ENCODE measurements around the gene C10orf120. TPM values are rescaled to one million over a fixed set of nuclear protein-coding genes. Genes with fewer than 3 reads are reported as not detected.

The C10orf120 gene
- total RNA-seq, 1 experiment from 2014 or later, result not detected

DNA sequence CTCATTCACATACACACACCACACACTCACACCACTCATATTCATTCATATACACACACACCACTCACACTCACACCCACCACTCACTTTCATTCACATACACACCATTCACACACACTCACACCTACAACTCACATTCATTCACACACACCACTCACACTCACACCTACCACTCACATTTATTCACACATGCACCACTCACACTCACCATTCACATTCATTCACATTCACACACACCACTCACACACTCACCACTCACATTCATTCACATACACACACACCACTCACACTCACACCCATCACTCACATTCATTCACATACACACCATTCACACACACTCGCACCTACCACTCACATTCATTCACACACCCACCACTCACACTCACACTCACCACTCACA, 25.4 kb upstream of the C10orf120 start:
- POLR2A ChIA-PET (ENCODE audit: low non-redundant PET), result no interaction called here
- no peak overlapping the region for H3K4me3 ChIP-seq (ENCODE audit: low read depth, low read length, poor library complexity, severe bottlenecking)

DNA sequence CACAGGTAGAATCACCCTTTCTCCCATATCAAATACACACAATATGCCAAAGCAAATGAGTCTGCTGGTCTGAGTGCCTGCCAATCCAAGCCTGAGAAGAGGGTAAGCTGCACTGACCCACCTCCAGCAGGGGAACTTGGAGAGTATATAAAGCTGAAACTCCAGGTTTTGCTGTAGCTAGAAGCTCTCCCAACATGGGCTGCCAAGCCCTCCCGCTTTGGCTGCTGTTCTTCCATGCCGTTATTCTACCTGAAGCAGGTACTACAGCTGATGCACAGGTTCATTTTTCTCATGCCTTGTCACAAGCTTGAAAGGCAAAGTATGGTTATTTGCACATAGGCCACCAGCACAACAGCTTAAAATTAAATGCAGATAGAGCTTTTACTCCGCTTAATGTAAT, 21.5 kb upstream of the C10orf120 start:
- TF ChIP-seq CTCF (conservative IDR thresholded peaks at IDR 0.05; ENCODE audit: low read depth, low read length), result no peak
- TF ChIP-seq EZH2 (IDR thresholded peaks at IDR 0.05; ENCODE audit: borderline replicate concordance, low read depth, low read length, poor library complexity, severe bottlenecking), result no peak
- Histone ChIP-seq H3K27me3 (replicated peaks; ENCODE audit: insufficient read depth, low read depth, low read length, poor library complexity) (peaks cover 74% of the 10 kb centered on the region), H3K4me3 (ENCODE audit: low read depth, low read length, poor library complexity, severe bottlenecking) (no peak overlapping the region), H3K9me3 (ENCODE audit: low read depth, low read length, poor library complexity, severe bottlenecking) (no peaks in the 10 kb centered on the region), H3K36me3 (ENCODE audit: insufficient read depth, low read length, poor library complexity, severe bottlenecking) (no peaks in the 10 kb centered on the region), H3K4me1 (ENCODE audit: insufficient read depth, low read length, poor library complexity, severe bottlenecking) (no peaks in the 10 kb centered on the region), H3K27ac (ENCODE audit: low read depth, low read length, poor library complexity, severe bottlenecking) (no peak overlapping the region)
- no peak for DNase-seq (ENCODE audit: low spot score)
- intact Hi-C loops (cut with micrococcal nuclease; ENCODE audit: unreplicated experiment), result no loop called here
- CTCF ChIA-PET, result interaction anchor here (0.6 kb wide), 1 partner anchor 15 kb away, joined by 3 read pairs; no protein-coding TSS in a partner anchor
- POLR2A ChIA-PET (ENCODE audit: low non-redundant PET), result no interaction called here
- no TSS peak for BruUV-seq (replicated peaks)

More for the DNA sequence above, 25.4 kb upstream of the C10orf120 start:
- H3K27me3 ChIP-seq (replicated peaks; ENCODE audit: insufficient read depth, low read depth, low read length, poor library complexity), result peaks cover 59% of the 10 kb centered on the region
- TF ChIP-seq EZH2 (IDR thresholded peaks at IDR 0.05; ENCODE audit: borderline replicate concordance, low read depth, low read length, poor library complexity, severe bottlenecking) (no peak), CTCF (conservative IDR thresholded peaks at IDR 0.05; ENCODE audit: low read depth, low read length) (no peak)
- H3K27ac ChIP-seq (ENCODE audit: low read depth, low read length, poor library complexity, severe bottlenecking), result no peak overlapping the region
- no peak for DNase-seq (ENCODE audit: low spot score)
- no TSS peak for BruUV-seq (replicated peaks)
- intact Hi-C loops (cut with micrococcal nuclease; ENCODE audit: unreplicated experiment), result no loop called here
- no peaks in the 10 kb centered on the region for H3K36me3 ChIP-seq (ENCODE audit: insufficient read depth, low read length, poor library complexity, severe bottlenecking)
- CTCF ChIA-PET, result no interaction called here
- H3K9me3 ChIP-seq (ENCODE audit: low read depth, low read length, poor library complexity, severe bottlenecking), result no peaks in the 10 kb centered on the region
- no peaks in the 10 kb centered on the region for H3K4me1 ChIP-seq (ENCODE audit: insufficient read depth, low read length, poor library complexity, severe bottlenecking)

DNA sequence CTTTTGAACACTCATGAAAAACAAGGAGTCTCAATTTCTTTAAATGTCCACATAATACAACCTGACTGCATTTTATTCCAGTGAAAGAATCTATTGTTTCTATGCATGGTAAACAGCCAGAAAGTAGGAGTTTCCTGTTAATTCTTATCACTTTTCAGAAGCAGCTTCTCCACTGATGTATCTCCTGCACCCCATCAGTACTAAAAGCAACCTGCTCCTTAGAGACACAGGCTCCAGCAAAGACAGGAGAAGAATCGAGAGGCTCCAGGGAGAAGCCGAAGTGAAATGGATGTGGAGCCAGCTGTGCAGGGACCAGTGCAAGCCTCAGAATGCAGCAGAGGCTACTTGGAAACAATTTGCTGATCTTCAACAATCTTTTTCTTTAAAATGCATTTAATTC, 16.4 kb upstream of the C10orf120 start:
- Histone ChIP-seq H3K9me3 (ENCODE audit: low read depth, low read length, poor library complexity, severe bottlenecking) (no peaks in the 10 kb centered on the region), H3K4me1 (ENCODE audit: insufficient read depth, low read length, poor library complexity, severe bottlenecking) (no peaks in the 10 kb centered on the region), H3K4me3 (ENCODE audit: low read depth, low read length, poor library complexity, severe bottlenecking) (no peak overlapping the region), H3K27ac (ENCODE audit: low read depth, low read length, poor library complexity, severe bottlenecking) (no peak overlapping the region), H3K27me3 (replicated peaks; ENCODE audit: insufficient read depth, low read depth, low read length, poor library complexity) (peaks cover 92% of the 10 kb centered on the region), H3K36me3 (ENCODE audit: insufficient read depth, low read length, poor library complexity, severe bottlenecking) (no peaks in the 10 kb centered on the region)
- ChIA-PET POLR2A (ENCODE audit: low non-redundant PET) (no interaction called here), CTCF (no interaction called here)
- TF ChIP-seq EZH2 (IDR thresholded peaks at IDR 0.05; ENCODE audit: borderline replicate concordance, low read depth, low read length, poor library complexity, severe bottlenecking) (no peak), CTCF (conservative IDR thresholded peaks at IDR 0.05; ENCODE audit: low read depth, low read length) (no peak)
- DNase-seq (ENCODE audit: low spot score), result no peak
- BruUV-seq (replicated peaks), result no TSS peak
- intact Hi-C loops (cut with micrococcal nuclease; ENCODE audit: unreplicated experiment), result no loop called here
